ENCODE measurements around the gene CNTN6. TPM values are rescaled to one million over a fixed set of nuclear protein-coding genes. Genes with fewer than 3 reads are reported as not detected.

CNTN6 gene
- total and polyA plus RNA-seq, 12 donors: 2.4 to 14.9 (median 8.6) TPM

DNA sequence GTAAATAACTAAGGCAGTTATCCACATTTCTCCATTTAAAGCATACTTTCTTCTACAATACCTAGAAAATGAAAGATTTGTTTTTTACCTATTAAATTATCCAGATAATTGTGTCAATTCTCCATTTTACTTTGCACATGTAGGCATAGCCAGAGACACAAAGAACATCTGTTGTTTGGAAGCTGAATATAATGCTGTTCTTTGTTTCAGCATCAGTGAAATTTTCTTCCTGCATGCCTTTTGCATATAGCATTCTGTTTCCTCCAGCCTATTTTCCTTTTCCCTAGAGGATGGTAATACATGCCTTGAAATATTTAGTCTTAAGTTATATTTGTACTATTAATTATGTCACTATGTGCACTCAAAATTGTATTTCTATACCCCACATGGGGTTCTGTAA lies 233.7 kb downstream of the CNTN6 start:
- intact Hi-C loops (cut with DNase I): no loop called here
- Histone ChIP-seq H3K4me1 (replicated peaks in 1 of 2) (no peaks in the 10 kb centered on the region), H3K36me3 (replicated peaks in 1 of 2) (no peaks in the 10 kb centered on the region), H3K27ac (no peak overlapping the region), H3K4me3 (no peak overlapping the region), H3K27me3 (no peaks in the 10 kb centered on the region), H3K9me3 (replicated peaks in 1 of 3) (no peaks in the 10 kb centered on the region)
- no peak for DNase-seq
- no peak for TF ChIP-seq POLR2A (IDR thresholded peaks at IDR 0.05)
- TF ChIP-seq, protein P1, sequence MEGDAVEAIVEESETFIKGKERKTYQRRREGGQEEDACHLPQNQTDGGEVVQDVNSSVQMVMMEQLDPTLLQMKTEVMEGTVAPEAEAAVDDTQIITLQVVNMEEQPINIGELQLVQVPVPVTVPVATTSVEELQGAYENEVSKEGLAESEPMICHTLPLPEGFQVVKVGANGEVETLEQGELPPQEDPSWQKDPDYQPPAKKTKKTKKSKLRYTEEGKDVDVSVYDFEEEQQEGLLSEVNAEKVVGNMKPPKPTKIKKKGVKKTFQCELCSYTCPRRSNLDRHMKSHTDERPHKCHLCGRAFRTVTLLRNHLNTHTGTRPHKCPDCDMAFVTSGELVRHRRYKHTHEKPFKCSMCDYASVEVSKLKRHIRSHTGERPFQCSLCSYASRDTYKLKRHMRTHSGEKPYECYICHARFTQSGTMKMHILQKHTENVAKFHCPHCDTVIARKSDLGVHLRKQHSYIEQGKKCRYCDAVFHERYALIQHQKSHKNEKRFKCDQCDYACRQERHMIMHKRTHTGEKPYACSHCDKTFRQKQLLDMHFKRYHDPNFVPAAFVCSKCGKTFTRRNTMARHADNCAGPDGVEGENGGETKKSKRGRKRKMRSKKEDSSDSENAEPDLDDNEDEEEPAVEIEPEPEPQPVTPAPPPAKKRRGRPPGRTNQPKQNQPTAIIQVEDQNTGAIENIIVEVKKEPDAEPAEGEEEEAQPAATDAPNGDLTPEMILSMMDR (IDR thresholded peaks at IDR 0.05): no peak

DNA sequence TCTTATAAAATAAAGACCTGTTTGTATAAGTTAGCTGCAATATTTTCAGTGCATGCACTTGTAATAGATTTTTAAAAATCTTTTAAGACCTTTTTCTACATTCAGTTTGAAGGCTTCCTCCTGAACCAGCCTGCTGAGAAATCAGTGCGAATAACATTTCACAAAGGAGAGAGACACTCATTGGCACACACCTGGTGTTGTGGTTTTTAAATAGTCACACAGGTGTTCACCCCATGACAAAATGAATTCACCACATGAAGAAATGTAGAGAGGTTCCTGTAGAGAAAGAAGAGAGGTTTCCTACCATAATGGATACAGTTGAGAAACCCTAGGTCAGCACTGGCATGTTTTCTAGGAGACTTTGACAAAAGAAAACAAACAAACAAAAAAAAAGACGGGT lies 237.3 kb downstream of the CNTN6 start:
- TF ChIP-seq POLR2A (IDR thresholded peaks at IDR 0.05): no peak
- TF ChIP-seq, protein P1 (IDR thresholded peaks at IDR 0.05): no peak
- WGBS, 4 donors: 86 to 90% (median 87%) methylated on average over 2 of the region's 2 CpGs

DNA sequence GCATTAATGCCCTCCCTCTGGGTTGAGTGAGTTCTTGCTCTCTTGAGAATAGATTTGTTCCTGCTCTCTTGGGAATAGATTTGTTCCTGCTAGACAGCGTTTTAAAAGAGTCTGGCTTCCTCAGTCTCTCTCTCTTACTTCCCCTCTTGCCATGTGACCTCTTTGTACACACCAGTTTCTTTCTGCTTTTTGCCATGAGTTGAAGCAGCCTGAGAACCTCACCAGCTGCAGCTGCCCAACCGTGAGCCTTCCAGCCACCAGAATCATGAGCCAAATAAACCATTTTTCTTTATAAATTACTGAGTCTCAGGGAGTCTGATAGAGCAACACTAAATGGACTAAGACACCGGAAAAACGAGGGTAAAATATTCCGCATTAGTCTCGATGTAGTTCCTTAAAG lies 253.6 kb downstream of the CNTN6 start:
- WGBS, 4 donors: 82 to 88% (median 87%) methylated on average over 6 of the region's 6 CpGs
- Histone ChIP-seq H3K9me3 (replicated peaks in 1 of 3) (no peaks in the 10 kb centered on the region), H3K27ac (no peak overlapping the region), H3K27me3 (no peaks in the 10 kb centered on the region), H3K36me3 (replicated peaks in 1 of 2) (no peaks in the 10 kb centered on the region), H3K4me3 (no peak overlapping the region), H3K4me1 (replicated peaks in 1 of 2) (no peaks in the 10 kb centered on the region)
- no peak for DNase-seq
- no peak for TF ChIP-seq POLR2A (IDR thresholded peaks at IDR 0.05)
- TF ChIP-seq, protein P1 (IDR thresholded peaks at IDR 0.05): no peak
- intact Hi-C loops (cut with DNase I): no loop called here

More for the DNA sequence above, 237.3 kb downstream of the CNTN6 start:
- Histone ChIP-seq H3K36me3 (replicated peaks in 1 of 2) (no peaks in the 10 kb centered on the region), H3K4me3 (no peak overlapping the region), H3K27ac (no peak overlapping the region), H3K27me3 (no peaks in the 10 kb centered on the region), H3K4me1 (replicated peaks in 1 of 2) (no peaks in the 10 kb centered on the region), H3K9me3 (replicated peaks in 1 of 3) (no peaks in the 10 kb centered on the region)
- DNase-seq: no peak
- intact Hi-C loops (cut with DNase I): no loop called here

DNA sequence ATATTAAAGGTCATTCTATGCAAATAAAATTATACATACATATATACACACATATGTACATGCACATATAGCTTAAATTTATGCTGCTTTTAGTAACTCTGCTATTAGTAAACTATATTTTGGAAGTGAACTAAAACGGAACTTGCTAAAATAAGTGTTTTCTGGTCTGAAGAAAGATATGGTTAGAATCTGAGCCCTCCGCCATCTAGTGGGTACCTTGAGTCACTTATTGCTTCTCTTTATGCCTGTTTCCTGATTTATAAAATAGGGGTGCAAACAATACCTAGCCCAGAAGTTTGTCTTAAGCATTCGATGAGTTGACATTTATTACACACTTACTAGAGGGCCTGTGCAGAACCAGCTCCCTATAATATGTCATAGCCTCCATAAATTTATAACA lies 255.7 kb downstream of the CNTN6 start:
- Histone ChIP-seq H3K4me1 (replicated peaks in 1 of 2) (no peaks in the 10 kb centered on the region), H3K27ac (no peak overlapping the region), H3K27me3 (no peaks in the 10 kb centered on the region), H3K9me3 (replicated peaks in 1 of 3) (no peaks in the 10 kb centered on the region), H3K36me3 (replicated peaks in 1 of 2) (no peaks in the 10 kb centered on the region), H3K4me3 (no peak overlapping the region)
- WGBS, 4 donors: 77 to 94% (median 90%) methylated on average over 3 of the region's 3 CpGs
- TF ChIP-seq, protein P1 (IDR thresholded peaks at IDR 0.05): no peak
- TF ChIP-seq POLR2A (IDR thresholded peaks at IDR 0.05): no peak
- intact Hi-C loops (cut with DNase I): no loop called here
- DNase-seq: no peak

Data from adrenal gland (tissue), 12 donors.